T-helper 1 cell treated with Interleukin-12 subunit alpha and Interleukin-12 subunit beta and Interleukin-4 antibody, amounts not matched to agents 30 μg/mL and 1 μg/mL, for 36 hours (primary cell): ENCODE measurements around the gene OR2Z1.

Source experiments
- H3K27ac Mint-ChIP-seq: one replicate; pipeline ENCODE4 v1.8.0; 2021; ENCODE audit warnings: mild to moderate bottlenecking, mixed read lengths
- H3K27me3 Mint-ChIP-seq: one replicate; pipeline ENCODE4 v1.8.0; 2021; ENCODE audit warnings: low read depth, mixed read lengths
- H3K36me3 Mint-ChIP-seq: one replicate; pipeline ENCODE4 v1.8.0; 2021; ENCODE audit warnings: low read depth, mixed read lengths
- H3K4me1 Mint-ChIP-seq: one replicate; pipeline ENCODE4 v1.8.0; 2021; ENCODE audit warnings: low read depth, mixed read lengths
- H3K4me3 Mint-ChIP-seq: one replicate; pipeline ENCODE4 v1.8.0; 2021; ENCODE audit warnings: mild to moderate bottlenecking, moderate library complexity, mixed read lengths
- H3K9me3 Mint-ChIP-seq: one replicate; pipeline ENCODE4 v1.8.0; 2021; ENCODE audit warnings: mixed read lengths

The OR2Z1 gene

GRCh38 chr19:8721334-8721733, at the start of gene OR2Z1:
OR2Z1 (plus strand) TSS chr19:8721634; CDS start chr19:8731029, 9,395 bp downstream.
- Mint-ChIP-seq H3K27me3 (peaks cover 11% of the 10 kb centered on the region), H3K36me3 (no peaks in the 10 kb centered on the region), H3K9me3 (peaks cover 13% of the 10 kb centered on the region), H3K27ac (no peak within 1 kb of the TSS), H3K4me1 (no peaks in the 10 kb centered on the region), H3K4me3 (no peak within 1 kb of the TSS)

- Mint-ChIP-seq H3K4me3 (no peak overlapping the region), H3K4me1 (peaks cover 26% of the 10 kb centered on the region), H3K27me3 (peaks cover 23% of the 10 kb centered on the region), H3K27ac (no peak overlapping the region), H3K36me3 (peaks cover 7% of the 10 kb centered on the region), H3K9me3 (peaks cover 15% of the 10 kb centered on the region)
Observed at GRCh38 chr19:8673276-8673891, 48.0 kb upstream of the OR2Z1 start.

GRCh38 chr19:8675066-8675465, 46.4 kb upstream of the OR2Z1 start:
- peaks cover 17% of the 10 kb centered on the region for H3K4me1 Mint-ChIP-seq
- H3K27ac Mint-ChIP-seq = no peak overlapping the region
- H3K4me3 Mint-ChIP-seq = no peak overlapping the region
- peaks cover 16% of the 10 kb centered on the region for H3K9me3 Mint-ChIP-seq
- peaks cover 4% of the 10 kb centered on the region for H3K36me3 Mint-ChIP-seq
- H3K27me3 Mint-ChIP-seq = peaks cover 26% of the 10 kb centered on the region

GRCh38 chr19:8678244-8678807, 43.1 kb upstream of the OR2Z1 start:
- Mint-ChIP-seq H3K9me3 (peaks cover 20% of the 10 kb centered on the region), H3K4me1 (peaks cover 29% of the 10 kb centered on the region), H3K27me3 (peaks cover 26% of the 10 kb centered on the region), H3K4me3 (no peak overlapping the region), H3K36me3 (peaks cover 4% of the 10 kb centered on the region), H3K27ac (no peak overlapping the region)

GRCh38 chr19:8680676-8681344, 40.6 kb upstream of the OR2Z1 start:
- H3K27ac Mint-ChIP-seq = peak overlapping the region; percentile 21
- no peak overlapping the region for H3K4me3 Mint-ChIP-seq
- peaks cover 26% of the 10 kb centered on the region for H3K4me1 Mint-ChIP-seq
- peaks cover 12% of the 10 kb centered on the region for H3K27me3 Mint-ChIP-seq
- H3K36me3 Mint-ChIP-seq = peaks cover 2% of the 10 kb centered on the region
- peaks cover 16% of the 10 kb centered on the region for H3K9me3 Mint-ChIP-seq

GRCh38 chr19:8681345-8682029, 39.9 kb upstream of the OR2Z1 start:
- no peaks in the 10 kb centered on the region for H3K36me3 Mint-ChIP-seq
- H3K27me3 Mint-ChIP-seq = peaks cover 10% of the 10 kb centered on the region
- H3K27ac Mint-ChIP-seq = peak overlapping the region; percentile 21
- H3K4me1 Mint-ChIP-seq = peaks cover 24% of the 10 kb centered on the region
- H3K4me3 Mint-ChIP-seq = no peak overlapping the region
- peaks cover 14% of the 10 kb centered on the region for H3K9me3 Mint-ChIP-seq

- Mint-ChIP-seq H3K36me3 (no peaks in the 10 kb centered on the region), H3K27ac (no peak overlapping the region), H3K9me3 (peaks cover 14% of the 10 kb centered on the region), H3K27me3 (peaks cover 10% of the 10 kb centered on the region), H3K4me1 (peaks cover 24% of the 10 kb centered on the region), H3K4me3 (no peak overlapping the region)
Observed at GRCh38 chr19:8682472-8682871, 39.0 kb upstream of the OR2Z1 start.

GRCh38 chr19:8682931-8683330, 38.5 kb upstream of the OR2Z1 start:
- Mint-ChIP-seq H3K9me3 (peaks cover 11% of the 10 kb centered on the region), H3K36me3 (no peaks in the 10 kb centered on the region), H3K27me3 (peaks cover 7% of the 10 kb centered on the region), H3K4me3 (no peak overlapping the region), H3K4me1 (peaks cover 24% of the 10 kb centered on the region), H3K27ac (no peak overlapping the region)

GRCh38 chr19:8684001-8684902, 37.2 kb upstream of the OR2Z1 start:
- H3K36me3 Mint-ChIP-seq = no peaks in the 10 kb centered on the region
- H3K4me3 Mint-ChIP-seq = no peak overlapping the region

GRCh38 chr19:8686549-8686948, 34.9 kb upstream of the OR2Z1 start:
- Mint-ChIP-seq H3K9me3 (no peaks in the 10 kb centered on the region), H3K4me3 (no peak overlapping the region), H3K27me3 (peaks cover 11% of the 10 kb centered on the region), H3K4me1 (peaks cover 15% of the 10 kb centered on the region), H3K36me3 (no peaks in the 10 kb centered on the region), H3K27ac (no peak overlapping the region)

More at GRCh38 chr19:8684001-8684902, 37.2 kb upstream of the OR2Z1 start:
- Mint-ChIP-seq H3K9me3 (peaks cover 4% of the 10 kb centered on the region), H3K27ac (no peak overlapping the region), H3K27me3 (no peaks in the 10 kb centered on the region), H3K4me1 (peaks cover 24% of the 10 kb centered on the region)

- H3K27ac Mint-ChIP-seq = no peak overlapping the region
- H3K9me3 Mint-ChIP-seq = no peaks in the 10 kb centered on the region
- H3K4me3 Mint-ChIP-seq = no peak overlapping the region
- peaks cover 14% of the 10 kb centered on the region for H3K4me1 Mint-ChIP-seq
- no peaks in the 10 kb centered on the region for H3K36me3 Mint-ChIP-seq
- H3K27me3 Mint-ChIP-seq = peaks cover 23% of the 10 kb centered on the region
Observed at GRCh38 chr19:8688930-8689329, 32.5 kb upstream of the OR2Z1 start.

GRCh38 chr19:8690753-8691539, 30.5 kb upstream of the OR2Z1 start:
- Mint-ChIP-seq H3K27ac (no peak overlapping the region), H3K36me3 (no peaks in the 10 kb centered on the region)

GRCh38 chr19:8695501-8695900, 25.9 kb upstream of the OR2Z1 start:
- H3K4me1 Mint-ChIP-seq = peaks cover 27% of the 10 kb centered on the region
- no peak overlapping the region for H3K4me3 Mint-ChIP-seq
- H3K36me3 Mint-ChIP-seq = no peaks in the 10 kb centered on the region
- H3K27me3 Mint-ChIP-seq = peaks cover 28% of the 10 kb centered on the region
- no peaks in the 10 kb centered on the region for H3K9me3 Mint-ChIP-seq
- H3K27ac Mint-ChIP-seq = no peak overlapping the region

More at GRCh38 chr19:8690753-8691539, 30.5 kb upstream of the OR2Z1 start:
- no peaks in the 10 kb centered on the region for H3K9me3 Mint-ChIP-seq
- peaks cover 23% of the 10 kb centered on the region for H3K27me3 Mint-ChIP-seq
- H3K4me3 Mint-ChIP-seq = no peak overlapping the region
- H3K4me1 Mint-ChIP-seq = peaks cover 20% of the 10 kb centered on the region
